Activated naive CD4-positive, alpha-beta T cell treated with anti-CD3 and anti-CD28 coated beads, Interleukin-2, amount 50 U/mL, for 16 hours (primary cell): Measurements from ENCODE around the gene HS3ST5.

Experiments
- DNase-seq: peaks from one replicate; pipeline ENCODE4 v3.0.0-alpha.2; 2020

HS3ST5 gene

GRCh38 chr6:114144887-114145851 lies 197.7 kb downstream of the HS3ST5 start:
- DNase-seq, result no peak

- DNase-seq, result no peak
These were observed 200.6 kb downstream of the HS3ST5 start for GRCh38 chr6:114142258-114142657.

DNA sequence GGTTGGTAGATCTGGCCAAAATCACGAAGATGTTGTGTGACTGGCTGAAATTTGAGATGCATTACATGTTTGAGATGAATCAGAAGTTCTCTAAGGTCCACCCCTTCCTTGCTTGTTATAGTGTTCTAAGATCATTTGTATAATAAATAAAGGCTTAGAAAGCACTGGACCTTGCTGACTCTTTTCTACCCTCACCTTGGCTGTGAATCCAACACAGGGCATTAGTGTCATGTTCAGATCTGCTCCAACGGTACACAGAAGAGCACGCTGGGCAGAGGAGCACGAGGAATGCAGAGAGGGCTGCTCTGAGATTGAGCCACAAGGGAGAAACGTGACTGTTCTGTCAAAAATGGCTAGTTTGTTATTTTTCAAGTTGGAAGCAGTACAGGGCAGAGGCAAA lies 202.4 kb downstream of the HS3ST5 start:
- no peak for DNase-seq

- no peak for DNase-seq
These were observed 204.1 kb downstream of the HS3ST5 start for GRCh38 chr6:114138577-114139248.

DNA sequence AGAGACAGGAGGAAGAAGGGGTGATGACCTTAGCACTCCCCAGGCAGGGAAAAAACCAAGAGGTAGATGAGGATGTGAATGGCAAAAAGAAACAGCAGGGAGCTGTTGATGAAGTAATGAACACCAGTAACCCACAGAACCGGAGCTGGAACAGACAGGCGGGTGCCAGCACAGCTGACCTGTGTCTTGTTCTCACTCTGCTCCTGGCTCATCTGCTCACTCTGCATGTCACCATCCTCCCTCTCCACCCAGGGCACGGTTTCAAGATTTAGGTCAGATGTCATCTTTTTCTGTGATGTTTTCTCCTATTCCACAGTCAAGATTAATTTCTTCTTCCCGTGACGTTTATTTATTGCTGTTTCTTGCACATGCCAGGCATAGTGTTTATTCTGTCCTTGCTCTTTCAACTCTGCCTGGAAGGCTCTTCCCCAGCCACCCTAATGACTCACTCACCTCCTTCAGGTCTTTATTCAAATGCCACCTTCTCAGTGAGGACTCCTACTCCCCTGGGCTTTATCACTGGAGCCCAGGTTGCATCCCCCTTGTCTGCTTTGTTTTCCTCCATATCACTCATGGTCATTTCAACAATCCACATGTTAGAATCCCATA lies 207.4 kb downstream of the HS3ST5 start:
- no peak for DNase-seq

DNA sequence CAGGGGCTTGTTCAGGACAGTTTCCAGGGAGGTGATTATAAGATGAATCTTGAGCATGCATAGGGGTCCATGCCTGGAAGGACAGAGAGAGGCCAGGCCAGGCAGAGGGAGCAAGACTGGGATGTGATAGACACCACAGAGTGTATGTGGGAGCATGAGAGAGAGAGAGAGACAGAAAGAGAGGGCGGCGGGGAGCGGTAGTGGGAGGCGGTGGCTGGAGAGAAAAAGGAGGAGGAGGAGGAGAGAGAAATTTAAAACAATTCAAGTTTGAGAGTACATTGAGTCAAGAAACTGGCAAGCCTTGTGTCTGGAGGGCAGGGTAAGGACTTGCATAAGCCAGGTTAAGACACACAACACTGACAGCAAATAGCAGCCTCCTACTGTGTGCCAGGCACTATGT lies 209.0 kb downstream of the HS3ST5 start:
- DNase-seq, result no peak

GRCh38 chr6:114131945-114132344 lies 210.9 kb downstream of the HS3ST5 start:
- no peak for DNase-seq

GRCh38 chr6:114125576-114125975 lies 217.2 kb downstream of the HS3ST5 start:
- DNase-seq, result no peak

DNA sequence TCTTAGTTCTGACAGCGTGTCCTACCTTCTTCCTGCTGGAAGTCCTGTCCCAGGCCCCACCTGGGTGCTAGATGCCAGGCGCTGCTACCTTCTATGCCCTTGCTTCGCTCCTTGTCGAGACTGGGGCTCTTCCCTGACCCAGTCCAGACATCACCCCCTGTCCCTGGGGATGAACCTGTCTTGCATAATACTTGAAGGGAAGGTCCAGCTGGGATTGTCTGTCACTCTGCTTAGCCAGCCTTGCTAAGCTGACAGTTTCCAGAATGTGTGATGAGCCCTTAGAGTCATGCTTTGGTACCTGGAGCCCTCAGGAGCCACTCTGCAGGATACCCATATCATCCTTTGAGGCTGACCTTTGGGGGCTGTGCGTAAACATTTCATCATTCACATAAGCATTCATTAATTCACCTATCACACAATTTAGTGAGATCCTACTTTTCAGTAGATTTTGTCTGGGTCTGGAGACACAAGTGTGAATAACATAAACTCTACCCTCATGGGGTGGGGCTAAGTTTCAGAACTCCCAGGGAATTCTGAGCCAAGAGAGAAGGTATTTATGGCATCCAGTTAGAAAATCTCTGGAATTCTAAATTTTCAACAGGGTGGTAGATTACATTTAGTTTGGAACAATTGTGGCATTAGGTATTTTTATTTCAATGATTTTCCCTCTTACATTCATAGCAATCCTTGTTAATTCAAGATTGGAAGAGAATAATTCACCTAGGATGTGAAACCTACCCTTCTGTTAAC lies 220.7 kb downstream of the HS3ST5 start:
- no peak for DNase-seq

DNA sequence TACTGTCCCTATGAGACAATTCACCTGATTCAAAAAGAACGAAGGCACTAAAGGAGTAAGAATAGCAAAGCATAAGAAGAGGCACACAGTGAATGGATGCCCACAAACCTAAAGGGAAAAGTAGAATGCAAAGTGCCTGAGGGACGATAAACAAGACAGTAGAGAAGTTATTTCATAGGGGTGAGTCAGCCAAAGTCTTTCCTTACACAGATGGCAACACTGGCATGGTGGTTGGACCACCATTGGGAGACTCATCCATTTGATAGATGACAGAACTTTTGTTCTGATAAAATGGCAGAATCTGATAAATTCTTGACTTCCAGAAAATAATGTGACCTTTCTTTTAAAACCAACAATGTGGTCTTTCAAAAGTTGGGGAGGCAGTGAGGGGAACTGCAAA lies 223.8 kb downstream of the HS3ST5 start:
- DNase-seq, result no peak

DNA sequence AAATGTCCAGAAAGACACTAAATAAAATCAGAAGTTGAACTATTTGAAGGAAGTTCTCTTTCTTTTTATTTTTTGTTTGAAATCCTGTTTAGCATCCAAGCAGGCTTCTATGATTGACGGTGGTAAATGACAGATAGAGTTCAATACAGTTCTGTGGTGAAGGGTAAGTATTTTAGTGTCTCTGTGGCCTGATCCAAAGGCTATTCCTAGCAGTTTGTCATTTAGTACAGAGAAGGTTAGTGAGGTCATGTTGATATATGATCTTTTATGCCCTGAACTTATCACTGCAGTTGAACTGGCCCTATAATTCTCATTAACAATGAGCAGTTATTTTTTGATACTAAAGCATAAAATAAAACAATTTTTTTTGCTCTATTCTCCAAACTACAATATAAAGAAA lies 227.2 kb downstream of the HS3ST5 start:
- DNase-seq, result no peak

GRCh38 chr6:114108119-114109002 lies 234.5 kb downstream of the HS3ST5 start:
- DNase-seq, result no peak

GRCh38 chr6:114106020-114106419 lies 236.8 kb downstream of the HS3ST5 start:
- no peak for DNase-seq

DNA sequence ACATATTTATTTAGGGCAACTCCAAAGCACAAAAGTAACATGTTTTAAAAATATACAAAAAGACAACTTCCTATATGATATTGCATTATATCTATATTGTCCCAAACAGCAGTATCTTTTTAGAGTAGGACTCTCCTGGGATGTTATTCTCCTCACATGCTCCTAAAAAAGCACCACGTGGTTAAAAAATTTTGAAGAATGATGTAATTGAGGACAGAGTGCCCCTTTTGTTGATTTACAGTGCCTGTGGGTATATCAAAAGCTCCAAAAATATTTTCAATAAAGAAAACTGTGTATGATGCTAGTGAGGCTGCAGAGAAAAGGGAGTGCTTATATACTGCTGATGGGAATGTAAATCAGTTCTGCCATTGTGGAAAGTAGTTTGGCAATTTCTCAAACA lies 241.6 kb downstream of the HS3ST5 start:
- DNase-seq, result no peak

- no peak for DNase-seq
These were observed 242.4 kb downstream of the HS3ST5 start for GRCh38 chr6:114100215-114100994.

DNA sequence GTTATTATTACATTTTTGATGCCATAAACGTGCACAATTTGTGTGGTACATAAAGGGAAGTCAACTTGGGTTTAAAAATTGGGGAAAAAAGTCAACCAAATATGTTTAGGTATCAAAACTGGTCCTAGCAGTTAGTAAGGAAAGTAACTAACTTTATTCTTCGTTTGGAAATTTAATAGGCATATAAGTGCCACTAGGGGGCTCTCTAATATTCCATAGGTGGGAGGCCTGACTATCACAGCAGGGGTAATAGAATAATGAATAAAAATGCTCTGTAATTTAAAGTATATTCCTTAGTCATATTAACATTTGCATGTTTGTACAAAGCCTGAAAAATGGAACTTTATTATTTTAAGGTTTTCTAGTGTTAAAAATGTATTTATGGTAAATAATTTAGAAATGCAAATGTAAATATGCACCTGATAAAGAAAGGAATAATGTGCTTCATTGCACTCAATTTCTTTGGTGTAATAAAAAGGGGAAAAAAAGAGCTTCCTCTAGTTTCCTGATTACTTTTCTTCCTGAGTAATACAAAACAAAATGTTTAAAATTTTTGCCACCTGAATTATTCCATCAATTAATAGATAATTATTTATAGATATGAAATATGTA lies 246.2 kb downstream of the HS3ST5 start:
- no peak for DNase-seq

DNA sequence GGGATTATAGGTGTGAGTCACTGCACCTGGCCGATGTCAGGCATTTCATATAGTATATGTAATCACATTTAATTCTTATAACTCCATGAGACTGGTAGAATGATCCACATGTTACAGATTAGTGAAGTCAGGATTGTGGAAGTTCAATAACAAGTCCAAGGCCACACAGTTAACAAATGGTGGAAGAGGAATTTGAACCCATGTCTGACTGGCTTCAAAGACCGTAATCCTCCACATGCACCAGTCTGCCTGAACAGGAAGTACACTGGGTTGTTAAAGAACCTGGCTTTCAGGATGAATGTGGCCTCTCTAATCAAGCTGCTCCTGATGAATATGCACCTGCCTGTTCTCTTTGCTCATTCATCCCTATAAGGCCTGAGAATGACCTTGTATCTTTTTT lies 249.9 kb downstream of the HS3ST5 start:
- DNase-seq, result no peak

DNA sequence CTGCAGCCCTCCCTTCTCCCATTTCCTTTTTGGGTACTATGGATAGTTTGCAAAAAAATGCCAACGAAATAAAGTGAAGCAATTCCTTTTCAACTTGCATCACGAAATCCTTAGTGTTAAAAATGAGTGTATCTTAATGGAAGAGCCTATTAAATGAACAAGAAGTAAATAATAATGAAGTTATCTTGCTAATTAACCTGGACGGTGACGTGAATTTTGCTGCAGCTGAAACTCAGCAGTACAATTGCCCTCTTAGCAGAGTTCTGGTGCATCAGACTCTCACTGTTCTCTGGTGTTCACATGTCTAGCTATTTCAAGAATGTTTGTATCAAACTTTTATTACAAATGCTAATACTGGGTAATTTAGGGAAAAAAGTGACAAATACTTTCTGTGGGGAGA lies 252.2 kb downstream of the HS3ST5 start:
- no peak for DNase-seq

- no peak for DNase-seq
These were observed 255.3 kb downstream of the HS3ST5 start for GRCh38 chr6:114087496-114087895.

DNA sequence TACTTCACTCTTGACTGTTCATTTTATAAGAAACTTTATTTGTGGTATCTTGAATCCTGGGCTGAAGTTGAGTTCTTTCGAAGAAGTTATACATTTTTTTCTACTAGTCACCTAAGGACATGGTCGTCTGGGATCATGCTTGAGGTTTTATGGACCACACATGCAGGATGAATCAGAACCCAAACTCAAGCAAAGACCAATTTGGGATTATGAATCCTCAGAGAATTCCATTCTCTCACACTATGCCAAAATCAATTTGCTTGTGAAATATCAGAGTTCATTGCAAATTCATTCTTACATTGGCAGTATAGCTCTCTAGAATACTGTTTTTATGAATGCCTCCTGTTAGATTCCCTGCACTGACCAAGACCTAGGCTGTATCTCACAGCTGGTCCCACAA lies 257.6 kb downstream of the HS3ST5 start:
- no peak for DNase-seq
